GM10266 (cell line): Measurements from ENCODE around the gene EPHB2.

Experiments
- DNase-seq: peaks from one replicate; pipeline ENCODE4 v3.0.0; 2012; ENCODE audit errors: extremely low spot score
- TF ChIP-seq, protein P1 (sequence below): IDR thresholded peaks from 2 replicates; pipeline ENCODE4 v1.5.1; 2012; ENCODE audit warnings: mild to moderate bottlenecking, low read depth; ENCODE audit not compliant: control insufficient read depth, insufficient read depth; ENCODE audit errors: missing control alignments

The EPHB2 gene

DNA sequence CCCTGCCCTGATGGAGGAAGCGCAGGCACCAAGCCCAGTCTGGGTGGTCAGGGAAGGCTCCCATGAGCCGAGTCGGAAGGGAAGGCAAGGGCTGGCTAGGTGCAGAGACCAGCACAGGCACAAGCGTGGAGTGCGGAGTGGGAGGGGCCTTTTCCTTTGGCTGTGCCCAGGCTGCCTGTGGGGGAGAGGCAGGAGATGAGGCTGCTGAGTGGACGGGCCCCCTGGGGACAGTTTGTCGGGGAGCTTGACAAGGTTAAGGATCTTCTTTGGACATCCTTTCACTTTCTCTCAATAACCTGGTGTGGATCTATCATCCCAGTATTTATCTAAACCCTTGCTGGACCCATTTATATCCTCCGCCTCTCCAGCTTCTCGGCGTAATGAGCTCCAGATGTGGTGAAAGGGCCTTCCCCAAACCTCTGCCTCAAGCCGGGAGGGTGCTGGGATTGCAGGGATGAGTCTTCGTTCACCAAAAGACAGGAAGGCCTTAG is 42.9 kb downstream of the EPHB2 start:
- DNase-seq: no peak
- TF ChIP-seq, protein P1, sequence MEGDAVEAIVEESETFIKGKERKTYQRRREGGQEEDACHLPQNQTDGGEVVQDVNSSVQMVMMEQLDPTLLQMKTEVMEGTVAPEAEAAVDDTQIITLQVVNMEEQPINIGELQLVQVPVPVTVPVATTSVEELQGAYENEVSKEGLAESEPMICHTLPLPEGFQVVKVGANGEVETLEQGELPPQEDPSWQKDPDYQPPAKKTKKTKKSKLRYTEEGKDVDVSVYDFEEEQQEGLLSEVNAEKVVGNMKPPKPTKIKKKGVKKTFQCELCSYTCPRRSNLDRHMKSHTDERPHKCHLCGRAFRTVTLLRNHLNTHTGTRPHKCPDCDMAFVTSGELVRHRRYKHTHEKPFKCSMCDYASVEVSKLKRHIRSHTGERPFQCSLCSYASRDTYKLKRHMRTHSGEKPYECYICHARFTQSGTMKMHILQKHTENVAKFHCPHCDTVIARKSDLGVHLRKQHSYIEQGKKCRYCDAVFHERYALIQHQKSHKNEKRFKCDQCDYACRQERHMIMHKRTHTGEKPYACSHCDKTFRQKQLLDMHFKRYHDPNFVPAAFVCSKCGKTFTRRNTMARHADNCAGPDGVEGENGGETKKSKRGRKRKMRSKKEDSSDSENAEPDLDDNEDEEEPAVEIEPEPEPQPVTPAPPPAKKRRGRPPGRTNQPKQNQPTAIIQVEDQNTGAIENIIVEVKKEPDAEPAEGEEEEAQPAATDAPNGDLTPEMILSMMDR: no peak

DNA sequence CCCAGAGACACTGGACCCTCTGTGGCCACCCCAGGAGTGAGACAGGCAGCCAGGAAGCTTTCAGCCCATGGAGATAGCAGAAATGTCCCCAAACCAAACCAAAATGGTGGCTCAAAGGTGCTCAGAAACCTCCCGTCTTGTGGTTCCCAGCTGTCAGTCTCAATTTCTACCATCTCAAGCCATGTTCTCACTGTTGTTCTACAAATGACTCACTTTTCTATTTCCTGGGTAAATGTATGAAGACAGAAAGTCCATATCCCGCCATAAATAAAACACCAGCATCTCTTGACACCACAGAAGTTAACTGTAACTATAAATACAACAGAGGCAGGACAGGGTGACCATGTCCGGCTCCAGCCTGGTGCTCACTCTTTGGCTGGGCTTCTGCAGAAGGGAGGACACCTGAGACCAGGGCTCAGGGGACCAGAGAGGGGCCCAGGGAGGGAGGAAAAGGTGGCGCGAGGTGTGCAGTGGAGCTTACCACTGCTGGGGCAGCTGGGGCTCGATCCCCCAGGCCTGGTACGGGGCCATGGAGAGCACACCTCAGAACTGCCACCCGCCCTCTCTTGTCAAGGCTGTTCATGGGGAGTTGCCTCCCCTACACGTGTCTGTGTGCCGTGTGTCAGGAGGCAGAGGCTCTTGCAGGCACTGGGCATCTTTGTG is 43.6 kb downstream of the EPHB2 start:
- TF ChIP-seq, protein P1: no peak
- DNase-seq: peak; percentile 70

DNA sequence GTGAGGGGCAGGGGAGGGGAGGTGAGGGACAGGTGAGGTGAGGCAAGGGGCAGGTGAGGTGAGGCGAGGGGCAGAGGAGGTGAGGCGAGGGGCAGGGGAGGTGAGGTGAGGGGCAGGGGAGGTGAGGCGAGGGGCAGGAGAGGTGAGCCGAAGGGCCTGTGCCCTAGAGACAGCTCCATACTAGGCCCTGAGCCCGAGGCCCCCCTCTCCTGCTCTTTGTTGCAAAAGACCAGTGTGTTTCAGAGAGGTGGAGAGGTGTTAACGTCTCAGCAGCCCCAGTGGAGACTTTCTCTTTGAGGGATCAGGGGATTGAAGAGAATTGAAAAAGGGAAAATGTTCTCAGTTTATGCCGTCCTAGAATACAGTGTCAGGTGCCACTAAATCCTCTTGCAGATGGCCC is 44.2 kb downstream of the EPHB2 start:
- TF ChIP-seq, protein P1: no peak
- no peak for DNase-seq

DNA sequence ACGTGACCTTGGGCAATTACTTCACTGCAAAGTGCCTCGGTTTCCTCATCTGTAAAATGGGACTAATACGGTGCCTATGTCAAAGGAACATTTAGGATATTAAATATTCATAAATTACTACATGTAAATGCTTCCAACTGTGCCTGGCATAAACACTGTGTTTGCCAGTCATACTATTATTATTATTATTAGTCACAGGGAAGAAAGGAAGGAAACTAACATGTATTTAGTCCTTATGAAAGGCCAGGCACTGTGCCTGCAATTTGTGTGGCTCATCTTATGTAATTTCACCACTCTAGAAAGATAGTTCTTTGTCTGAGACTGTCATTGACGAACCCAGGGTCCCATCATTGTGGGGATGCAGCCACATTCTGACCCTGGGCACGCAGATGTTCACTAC is 45.0 kb downstream of the EPHB2 start:
- no peak for DNase-seq
- TF ChIP-seq, protein P1: no peak

DNA sequence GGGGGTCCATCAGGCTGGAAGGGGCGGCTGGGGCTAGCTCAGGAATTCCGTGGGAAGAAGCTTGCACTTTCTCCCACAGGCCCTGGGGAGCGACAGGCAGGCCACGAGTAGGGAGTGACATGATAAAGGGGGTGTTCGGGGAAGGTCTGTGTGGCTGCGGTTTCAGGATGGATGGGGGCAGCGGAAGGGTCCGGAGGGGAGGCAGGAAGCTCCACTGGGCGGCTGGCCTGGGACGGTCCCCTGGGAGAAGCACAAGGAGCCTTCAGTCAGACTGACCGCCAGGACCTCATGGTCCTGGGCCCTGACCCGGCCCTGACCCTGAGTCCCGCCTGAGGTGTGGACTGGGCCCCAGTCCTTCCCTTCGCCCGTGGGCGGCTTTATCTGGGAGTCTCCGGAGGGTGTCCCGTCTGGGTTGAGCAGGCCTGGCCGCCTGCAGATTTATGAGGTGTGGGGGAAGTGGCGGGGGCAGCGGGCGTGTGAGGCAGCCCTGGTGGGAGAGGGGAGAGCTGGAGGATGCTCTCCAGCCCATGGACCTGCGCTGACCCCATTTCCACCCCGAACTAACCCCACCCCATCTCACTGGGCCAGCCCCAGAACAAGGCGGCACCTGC is 45.6 kb downstream of the EPHB2 start:
- DNase-seq: no peak

DNA sequence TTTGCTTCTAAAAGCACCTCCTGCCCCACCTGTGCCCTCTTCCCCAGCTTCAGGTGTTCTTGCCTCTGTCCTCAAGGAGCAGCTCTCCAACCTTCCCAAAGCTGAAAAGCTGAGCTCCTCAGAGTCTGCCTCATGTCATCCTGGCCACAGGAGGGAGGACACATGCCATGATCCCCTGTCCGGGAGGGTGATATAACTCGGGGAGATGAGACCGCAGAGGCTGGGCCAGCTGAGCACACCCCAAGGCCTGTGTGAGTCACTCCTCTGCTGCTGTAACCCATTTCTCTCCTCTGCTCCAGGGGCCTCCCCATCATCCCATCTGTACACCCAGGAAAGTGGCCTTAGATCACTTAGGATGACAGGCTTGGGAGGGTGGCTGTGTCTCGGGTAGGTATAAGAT is 49.8 kb downstream of the EPHB2 start:
- DNase-seq: no peak
- TF ChIP-seq, protein P1: no peak

More for the DNA sequence above, 45.6 kb downstream of the EPHB2 start:
- TF ChIP-seq, protein P1: no peak

GRCh38 chr1:22761101-22761500 is 50.5 kb downstream of the EPHB2 start:
- TF ChIP-seq, protein P1: no peak
- DNase-seq: no peak
